Left lung (tissue), 10 donors: Measurements from ENCODE around the gene ULK3. TPM values are rescaled to one million over a fixed set of nuclear protein-coding genes. Genes with fewer than 3 reads are reported as not detected.

Experiments
- ATAC-seq: fragments of 200-7000 bp; cut with Tn5 transposase; one replicate; pipeline ENCODE4 v1.9.1; 2020; ENCODE audit warnings: moderate library complexity
- DNase-seq, 4 donors: peaks; one replicate each; pipeline ENCODE4 v3.0.0-alpha.2; 2013 to 2020
- H3K27ac ChIP-seq, 2 donors: fragments of 200-600 bp; sonication (generic) in 1 of 2; one replicate each; pipeline versions ENCODE4 v1.5.0 to v1.8.0; 2020 to 2021
- H3K27me3 ChIP-seq, 2 donors: fragments of 200-600 bp; sonication (generic) in 1 of 2; one replicate each; pipeline versions ENCODE4 v1.5.0 to v1.8.0; 2020 to 2021
- H3K36me3 ChIP-seq, 2 donors: fragments of 200-600 bp; sonication (generic) in 1 of 2; one replicate each; pipeline versions ENCODE4 v1.5.0 to v1.8.0; 2020 to 2021
- H3K4me1 ChIP-seq, 2 donors: fragments of 200-600 bp; one replicate each; pipeline ENCODE4 v1.8.0; 2021
- H3K4me3 ChIP-seq, 2 donors: fragments of 200-600 bp; sonication (generic) in 1 of 2; one replicate each; pipeline versions ENCODE4 v1.5.0 to v1.8.0; 2020 to 2021; ENCODE audit warnings: mild to moderate bottlenecking in 1 of 2
- H3K9me3 ChIP-seq, 2 donors: fragments of 200-600 bp; sonication (generic) in 1 of 2; one replicate each; pipeline versions ENCODE4 v1.5.0 to v1.8.0; 2020 to 2021
- intact Hi-C, 2 donors: fragments of 100-400 bp; cut with DNase I; formaldehyde crosslinking; loops; one replicate each; pipeline versions ENCODE4 v1.11.2 to v1.14.2; 2022
- polyA plus RNA-seq, 6 donors: library from polyadenylated mRNA; unstranded; fragments of 120-200 nt; gene quantifications; one replicate each; pipeline ENCODE4 v1.2.1, GENCODE V29; 2013; ENCODE audit not compliant: insufficient read length in 6 of 6
- total RNA-seq, 2 donors: library from RNA; stranded (reverse); fragmentation: NEBNext Ultra II Directional; extraction: Animal tissue kit (Norgen Biotek cat#: 25700); gene quantifications; one replicate each; pipeline ENCODE4 v1.2.1, GENCODE V29; 2021
- TF ChIP-seq, protein P1 (sequence below), 2 donors: fragments of 200-600 bp; sonication (generic) in 1 of 2; IDR thresholded peaks; one replicate each; pipeline versions ENCODE4 v1.5.0 to v1.8.0; 2021; ENCODE audit warnings: antibody characterized with exemption in 2 of 2
- donor health status: DM: no; HTN: yes; CAD: no.
- donor health status: DM: no; HTN: no; CAD: no.

The ULK3 gene
- total and polyA plus RNA-seq, 8 donors = 27.3 to 45.1 (median 37.4) TPM

DNA sequence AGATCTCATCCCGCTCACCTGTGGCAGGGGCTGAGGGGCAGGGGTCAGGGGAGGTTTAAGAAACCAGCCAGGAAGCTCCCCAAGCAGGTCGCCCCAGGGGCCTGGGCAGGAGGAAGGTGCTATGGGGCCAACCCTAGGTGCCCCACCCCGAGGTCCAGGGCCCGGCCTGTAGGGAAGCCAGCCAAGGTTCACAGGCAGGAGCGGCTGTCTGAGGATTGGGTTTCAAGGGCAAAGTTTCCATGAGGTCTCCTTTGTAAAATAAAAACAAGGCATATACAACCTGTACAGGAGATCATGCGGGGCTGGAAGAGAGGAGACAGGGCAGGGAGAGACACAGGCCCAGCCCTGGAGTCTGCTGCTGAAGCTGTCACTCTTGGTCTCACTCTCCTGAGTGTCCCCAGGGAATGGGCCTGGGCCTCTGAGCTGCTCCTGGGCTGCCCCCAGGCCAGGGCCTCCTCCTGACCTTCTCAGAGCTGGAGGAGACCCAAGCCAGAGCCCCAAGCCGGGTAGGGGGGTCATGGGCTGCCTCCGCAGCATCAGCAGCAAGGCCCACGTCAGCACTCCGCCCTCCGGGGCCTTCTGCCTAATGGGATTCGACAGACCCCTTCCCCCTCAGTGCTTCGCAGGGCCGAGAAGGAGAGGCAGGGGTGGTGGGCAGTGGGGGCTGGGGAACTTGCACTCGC lies 11.0 kb downstream of the ULK3 start:
- intact Hi-C loops = no loop called here
- Histone ChIP-seq H3K27ac (no peak overlapping the region), H3K36me3 (peaks cover 0 to 16% of the 10 kb centered on the region in 2 donors), H3K27me3 (peaks cover 2 to 23% of the 10 kb centered on the region in 2 donors), H3K4me3 (no peak overlapping the region), H3K9me3 (no peaks in the 10 kb centered on the region), H3K4me1 (no peaks in the 10 kb centered on the region)
- no peak for ATAC-seq
- no peak for DNase-seq
- TF ChIP-seq, protein P1, sequence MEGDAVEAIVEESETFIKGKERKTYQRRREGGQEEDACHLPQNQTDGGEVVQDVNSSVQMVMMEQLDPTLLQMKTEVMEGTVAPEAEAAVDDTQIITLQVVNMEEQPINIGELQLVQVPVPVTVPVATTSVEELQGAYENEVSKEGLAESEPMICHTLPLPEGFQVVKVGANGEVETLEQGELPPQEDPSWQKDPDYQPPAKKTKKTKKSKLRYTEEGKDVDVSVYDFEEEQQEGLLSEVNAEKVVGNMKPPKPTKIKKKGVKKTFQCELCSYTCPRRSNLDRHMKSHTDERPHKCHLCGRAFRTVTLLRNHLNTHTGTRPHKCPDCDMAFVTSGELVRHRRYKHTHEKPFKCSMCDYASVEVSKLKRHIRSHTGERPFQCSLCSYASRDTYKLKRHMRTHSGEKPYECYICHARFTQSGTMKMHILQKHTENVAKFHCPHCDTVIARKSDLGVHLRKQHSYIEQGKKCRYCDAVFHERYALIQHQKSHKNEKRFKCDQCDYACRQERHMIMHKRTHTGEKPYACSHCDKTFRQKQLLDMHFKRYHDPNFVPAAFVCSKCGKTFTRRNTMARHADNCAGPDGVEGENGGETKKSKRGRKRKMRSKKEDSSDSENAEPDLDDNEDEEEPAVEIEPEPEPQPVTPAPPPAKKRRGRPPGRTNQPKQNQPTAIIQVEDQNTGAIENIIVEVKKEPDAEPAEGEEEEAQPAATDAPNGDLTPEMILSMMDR (IDR thresholded peaks at IDR 0.05) = no peak

DNA sequence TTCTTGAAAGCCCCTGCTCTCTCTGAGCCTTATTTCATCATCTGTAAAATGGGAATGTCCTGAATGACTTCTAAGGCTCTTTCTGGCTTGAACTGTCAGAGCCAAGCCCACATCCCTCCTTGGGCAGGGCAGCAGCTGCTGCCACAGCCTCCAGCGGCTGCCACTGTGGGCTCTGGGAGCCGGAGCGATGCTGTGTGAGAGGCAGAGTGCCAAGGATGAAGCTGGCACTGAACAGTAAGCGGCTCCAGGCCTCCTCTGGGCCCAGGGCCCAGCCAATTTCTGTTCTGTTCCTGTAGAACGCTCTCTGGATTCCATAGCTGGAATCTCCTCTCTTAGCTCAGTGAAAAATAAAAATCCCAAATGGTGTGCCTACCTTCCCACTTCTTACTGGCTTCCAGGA lies 12.1 kb downstream of the ULK3 start:
- no peak for ATAC-seq
- Histone ChIP-seq H3K36me3 (peaks cover 0 to 5% of the 10 kb centered on the region in 2 donors), H3K4me1 (no peaks in the 10 kb centered on the region), H3K9me3 (no peaks in the 10 kb centered on the region), H3K27ac (no peak overlapping the region), H3K27me3 (peaks cover 9 to 34% of the 10 kb centered on the region in 2 donors), H3K4me3 (no peak overlapping the region)
- TF ChIP-seq, protein P1 (IDR thresholded peaks at IDR 0.05) = no peak
- DNase-seq = no peak
- intact Hi-C loops = no loop called here

DNA sequence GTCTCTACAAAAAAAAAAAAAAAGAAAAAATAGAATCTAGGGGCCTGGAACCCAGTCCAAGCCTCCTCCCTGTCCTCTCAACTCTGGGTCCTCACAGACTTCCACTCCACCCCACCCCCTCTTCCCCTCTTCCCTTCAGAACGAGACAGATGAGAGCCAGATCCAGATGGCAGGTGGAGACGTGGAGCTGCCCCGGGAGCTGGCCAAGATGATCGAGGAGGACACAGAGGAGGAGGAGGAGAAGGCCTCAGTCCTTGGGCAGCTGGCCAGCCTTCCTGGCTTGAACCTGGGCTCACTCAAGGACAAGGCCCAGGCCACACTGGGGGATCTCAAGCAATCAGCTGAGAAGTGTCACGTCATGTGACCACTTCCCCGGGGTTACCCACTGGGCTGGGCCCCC lies 13.0 kb downstream of the ULK3 start:
- ATAC-seq (no peak), DNase-seq (no peak)
- H3K4me3 ChIP-seq = no peak overlapping the region
- TF ChIP-seq, protein P1 (IDR thresholded peaks at IDR 0.05) = no peak
- H3K36me3 ChIP-seq = no peaks in the 10 kb centered on the region
- H3K27me3 ChIP-seq = peaks cover 9 to 43% of the 10 kb centered on the region in 2 donors
- intact Hi-C loops = no loop called here
- no peaks in the 10 kb centered on the region for H3K4me1 ChIP-seq
- no peaks in the 10 kb centered on the region for H3K9me3 ChIP-seq
- no peak overlapping the region for H3K27ac ChIP-seq

DNA sequence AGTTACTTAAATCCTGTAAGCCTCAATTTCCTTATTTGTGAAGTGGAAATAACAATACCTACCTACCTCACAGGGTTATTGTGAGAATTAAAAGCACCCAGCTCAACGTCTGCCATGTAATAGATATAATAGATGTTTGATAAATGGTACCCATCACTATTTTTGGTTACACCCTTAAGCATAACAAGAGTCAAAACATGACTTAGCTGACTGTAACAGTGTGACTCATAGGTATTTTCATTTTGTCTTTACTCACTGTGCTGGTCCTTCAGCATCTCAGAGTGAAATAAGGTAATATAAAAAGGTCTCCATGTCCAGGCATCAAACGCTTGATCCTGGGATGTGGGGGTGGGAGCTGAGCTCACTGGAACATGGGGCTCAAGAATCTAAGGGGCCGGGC lies 13.5 kb downstream of the ULK3 start:
- TF ChIP-seq, protein P1 (IDR thresholded peaks at IDR 0.05) = no peak
- H3K9me3 ChIP-seq = no peaks in the 10 kb centered on the region
- no peak for ATAC-seq
- intact Hi-C loops = no loop called here
- peaks cover 9 to 44% of the 10 kb centered on the region in 2 donors for H3K27me3 ChIP-seq
- H3K27ac ChIP-seq = no peak overlapping the region
- no peak overlapping the region for H3K4me3 ChIP-seq
- no peak for DNase-seq
- no peaks in the 10 kb centered on the region for H3K36me3 ChIP-seq
- H3K4me1 ChIP-seq = no peaks in the 10 kb centered on the region

DNA sequence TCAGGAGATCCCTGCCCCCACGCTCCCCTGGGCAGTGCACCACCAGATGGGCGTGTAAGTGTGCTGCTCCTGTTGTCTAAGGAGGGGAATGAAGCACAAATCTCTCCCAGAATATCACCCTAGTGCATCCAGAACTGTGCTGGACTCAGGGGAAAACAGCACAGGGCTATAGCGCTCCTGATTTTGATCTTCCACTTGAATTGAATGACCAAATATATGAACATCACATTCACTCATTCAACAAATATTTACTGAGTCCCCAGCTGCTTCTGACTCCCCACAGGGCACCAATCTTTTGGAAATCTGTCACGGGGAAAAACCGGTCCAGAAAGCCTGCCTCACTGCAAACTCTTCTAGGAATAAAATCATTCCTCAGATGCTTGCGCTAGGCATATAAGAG lies 14.1 kb downstream of the ULK3 start:
- ATAC-seq (no peak), DNase-seq (no peak)
- TF ChIP-seq, protein P1 (IDR thresholded peaks at IDR 0.05) = no peak
- intact Hi-C loops = no loop called here
- Histone ChIP-seq H3K27me3 (peaks cover 9 to 50% of the 10 kb centered on the region in 2 donors), H3K4me1 (no peaks in the 10 kb centered on the region), H3K27ac (no peak overlapping the region), H3K4me3 (no peak overlapping the region), H3K9me3 (no peaks in the 10 kb centered on the region), H3K36me3 (no peaks in the 10 kb centered on the region)
